ENCODE data around the gene BMP5. TPM values are rescaled to one million over a fixed set of nuclear protein-coding genes. Genes with fewer than 3 reads are reported as not detected.

The BMP5 gene
- total RNA-seq, 2 experiments from 2014 or later, result not detected

DNA sequence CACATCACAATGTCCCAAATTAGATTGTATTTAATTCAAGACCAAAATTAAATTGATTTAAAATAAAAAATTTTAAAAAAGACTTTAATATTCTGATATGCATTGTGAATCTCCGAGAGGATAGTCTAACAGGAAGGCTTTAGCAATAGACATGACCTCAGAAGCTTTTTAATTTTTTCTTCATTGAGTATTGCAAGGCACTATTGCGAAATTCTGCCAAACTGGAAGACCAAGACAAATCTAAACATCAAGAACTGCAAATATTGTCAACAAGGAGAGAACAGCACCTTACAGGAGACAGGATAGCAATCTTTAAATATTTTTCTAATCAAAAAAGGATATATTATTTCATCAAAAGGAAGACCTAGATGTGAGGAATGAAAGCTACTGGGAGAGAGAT is 56.9 kb downstream of the BMP5 start:
- no peaks in the 10 kb centered on the region for H3K36me3 Mint-ChIP-seq
- no peak overlapping the region for H3K27ac Mint-ChIP-seq
- DNase-seq, result no peak
- ATAC-seq (ENCODE audit: low read depth), result no peak
- POLR2A ChIA-PET, result no interaction called here
- H3K4me1 Mint-ChIP-seq, result no peaks in the 10 kb centered on the region
- H3K4me3 Mint-ChIP-seq, result no peak overlapping the region
- no peaks in the 10 kb centered on the region for H3K9me3 Mint-ChIP-seq
- H3K27me3 Mint-ChIP-seq, result no peaks in the 10 kb centered on the region

DNA sequence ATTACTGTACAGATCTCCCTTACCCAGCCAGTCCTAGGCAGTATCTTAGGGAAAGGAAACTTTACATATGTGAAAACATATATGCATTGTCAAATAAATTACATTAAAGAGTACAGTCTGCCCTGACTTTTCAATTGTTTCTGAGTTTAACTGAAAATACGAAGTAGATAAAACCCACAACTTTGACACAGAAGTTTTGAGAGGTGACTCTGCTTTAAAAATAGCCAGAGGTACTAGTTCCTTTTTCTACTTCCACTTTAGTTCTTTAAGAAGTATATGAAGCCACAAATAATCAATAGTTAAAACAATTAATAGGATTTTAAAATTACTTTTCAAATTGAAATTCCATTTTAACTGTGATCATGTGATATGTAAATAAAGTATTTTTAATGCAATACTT is 62.9 kb downstream of the BMP5 start:
- H3K27ac Mint-ChIP-seq, result no peak overlapping the region
- no peaks in the 10 kb centered on the region for H3K27me3 Mint-ChIP-seq
- ATAC-seq (ENCODE audit: low read depth) (no peak), DNase-seq (no peak)
- peaks cover 2% of the 10 kb centered on the region for H3K9me3 Mint-ChIP-seq
- H3K4me1 Mint-ChIP-seq, result no peaks in the 10 kb centered on the region
- POLR2A ChIA-PET, result no interaction called here
- no peaks in the 10 kb centered on the region for H3K36me3 Mint-ChIP-seq
- no peak overlapping the region for H3K4me3 Mint-ChIP-seq

DNA sequence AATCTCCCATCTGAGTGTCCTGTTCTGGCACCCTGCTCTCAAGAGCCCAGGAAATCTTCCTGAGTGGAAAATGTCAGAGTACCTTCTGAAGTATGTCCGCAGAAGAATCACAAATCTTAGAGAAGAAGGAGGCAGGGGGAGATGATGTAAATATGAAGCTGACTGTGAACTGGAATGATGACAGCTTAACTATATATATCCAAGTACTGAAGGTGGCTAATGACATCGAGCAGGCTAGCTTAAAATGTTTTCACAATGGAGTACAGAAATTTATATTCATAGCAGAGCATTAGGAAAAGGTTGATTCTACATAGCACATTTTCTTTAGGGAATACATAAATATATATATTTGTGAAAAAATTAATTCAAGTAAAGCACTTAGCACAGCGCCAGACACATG is 64.3 kb downstream of the BMP5 start:
- Mint-ChIP-seq H3K27ac (no peak overlapping the region), H3K4me3 (no peak overlapping the region), H3K36me3 (no peaks in the 10 kb centered on the region), H3K9me3 (peaks cover 5% of the 10 kb centered on the region), H3K4me1 (no peaks in the 10 kb centered on the region), H3K27me3 (no peaks in the 10 kb centered on the region)
- ATAC-seq (ENCODE audit: low read depth) (no peak), DNase-seq (no peak)
- POLR2A ChIA-PET, result no interaction called here

DNA sequence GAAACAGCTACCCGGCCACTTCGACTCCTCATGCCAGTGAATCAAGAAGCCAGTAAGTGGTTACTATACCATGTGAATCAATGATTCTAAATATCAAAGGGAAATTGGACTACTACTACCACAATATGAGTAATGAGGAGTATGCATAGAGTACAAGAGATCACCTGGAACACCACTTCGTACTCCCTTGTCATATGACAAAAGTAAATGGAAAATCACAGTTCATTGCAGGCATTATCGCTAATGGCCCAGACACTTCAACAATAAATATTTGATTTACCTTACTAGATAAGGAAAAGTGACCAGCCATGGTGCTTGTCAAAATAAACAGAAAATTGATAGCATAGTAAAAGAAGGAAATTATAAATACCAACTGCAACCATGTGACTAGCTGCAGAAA is 73.1 kb downstream of the BMP5 start:
- Mint-ChIP-seq H3K27me3 (no peaks in the 10 kb centered on the region), H3K4me1 (no peaks in the 10 kb centered on the region), H3K9me3 (peaks cover 6% of the 10 kb centered on the region), H3K36me3 (no peaks in the 10 kb centered on the region), H3K4me3 (no peak overlapping the region), H3K27ac (no peak overlapping the region)
- POLR2A ChIA-PET, result no interaction called here
- DNase-seq (no peak), ATAC-seq (ENCODE audit: low read depth) (no peak)

DNA sequence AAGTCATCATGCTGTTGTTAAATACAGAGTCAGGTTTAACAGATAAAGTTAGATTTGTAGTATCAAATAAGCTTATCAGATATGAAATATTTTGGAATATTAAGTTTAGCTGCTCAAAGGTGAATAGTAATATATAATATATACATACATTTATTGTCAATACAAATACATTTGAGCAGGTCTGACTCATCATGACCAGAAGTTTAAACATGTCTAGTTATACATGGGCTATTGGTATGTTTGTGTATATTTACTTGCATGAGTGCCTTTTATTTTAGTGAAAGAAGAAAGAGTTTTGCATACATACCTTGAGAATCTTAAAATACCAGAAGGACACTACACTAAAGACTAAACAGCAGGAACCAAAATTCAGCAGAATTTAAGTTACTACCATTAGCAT is 76.8 kb downstream of the BMP5 start:
- Mint-ChIP-seq H3K27me3 (no peaks in the 10 kb centered on the region), H3K9me3 (peaks cover 3% of the 10 kb centered on the region), H3K27ac (no peak overlapping the region), H3K4me1 (no peaks in the 10 kb centered on the region), H3K4me3 (no peak overlapping the region), H3K36me3 (no peaks in the 10 kb centered on the region)
- no peak for DNase-seq
- ATAC-seq (ENCODE audit: low read depth), result no peak
- POLR2A ChIA-PET, result no interaction called here

DNA sequence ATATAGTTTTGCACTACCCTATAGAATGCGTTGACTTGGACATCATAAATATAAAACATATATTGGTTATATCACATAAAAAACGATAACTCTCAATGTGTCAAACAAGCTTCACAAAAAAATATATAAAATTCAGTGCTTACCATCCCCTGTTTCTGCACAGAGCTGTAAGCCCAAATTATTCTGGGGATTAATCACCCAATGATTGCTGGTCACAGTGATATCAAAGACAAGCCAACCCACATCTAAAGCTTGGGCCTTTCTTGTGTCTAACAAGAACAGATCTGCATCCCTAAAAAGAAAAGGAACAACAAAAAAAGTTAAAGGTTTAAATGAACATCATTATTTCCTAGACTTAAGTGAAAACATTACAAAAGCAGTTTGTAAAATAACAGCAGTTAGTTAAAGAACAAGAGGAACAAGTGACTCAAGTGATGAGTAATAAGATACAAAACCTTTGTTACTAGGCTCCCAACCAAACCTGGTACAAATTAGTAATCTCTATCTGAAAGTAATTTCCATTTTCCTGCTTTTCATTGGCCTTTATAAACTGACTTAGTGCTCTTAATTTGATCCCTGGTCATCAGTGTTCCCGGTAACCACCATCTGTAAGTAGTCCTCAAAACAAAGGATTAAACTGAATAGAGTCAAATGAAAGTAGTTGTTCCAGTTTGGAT is 81.1 kb downstream of the BMP5 start:
- Mint-ChIP-seq H3K27me3 (no peaks in the 10 kb centered on the region), H3K4me1 (no peaks in the 10 kb centered on the region), H3K4me3 (no peak overlapping the region), H3K9me3 (peaks cover 4% of the 10 kb centered on the region), H3K27ac (no peak overlapping the region), H3K36me3 (no peaks in the 10 kb centered on the region)
- DNase-seq (no peak), ATAC-seq (ENCODE audit: low read depth) (no peak)
- POLR2A ChIA-PET, result no interaction called here

DNA sequence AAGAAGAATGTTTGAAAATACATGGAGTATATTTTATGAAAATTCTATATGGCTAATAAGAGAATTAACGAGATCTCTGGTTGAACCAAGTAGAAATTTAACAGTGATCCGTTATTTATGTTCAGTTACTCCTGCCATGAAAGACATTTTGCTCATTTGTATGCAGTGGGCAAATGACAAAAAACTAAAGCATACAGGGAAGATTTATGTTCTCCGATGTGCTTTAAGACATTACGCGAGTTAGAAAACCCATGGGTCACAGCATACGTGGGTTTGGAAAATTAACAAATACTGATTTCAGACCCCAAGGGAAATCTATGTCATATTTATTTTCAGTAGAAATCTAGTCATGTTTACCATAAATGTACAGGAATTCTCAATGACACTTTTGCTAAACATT is 90.1 kb downstream of the BMP5 start:
- Mint-ChIP-seq H3K4me3 (no peak overlapping the region), H3K9me3 (peaks cover 1% of the 10 kb centered on the region), H3K36me3 (no peaks in the 10 kb centered on the region), H3K27ac (no peak overlapping the region), H3K4me1 (no peaks in the 10 kb centered on the region), H3K27me3 (no peaks in the 10 kb centered on the region)
- POLR2A ChIA-PET, result no interaction called here
- ATAC-seq (ENCODE audit: low read depth) (no peak), DNase-seq (no peak)

DNA sequence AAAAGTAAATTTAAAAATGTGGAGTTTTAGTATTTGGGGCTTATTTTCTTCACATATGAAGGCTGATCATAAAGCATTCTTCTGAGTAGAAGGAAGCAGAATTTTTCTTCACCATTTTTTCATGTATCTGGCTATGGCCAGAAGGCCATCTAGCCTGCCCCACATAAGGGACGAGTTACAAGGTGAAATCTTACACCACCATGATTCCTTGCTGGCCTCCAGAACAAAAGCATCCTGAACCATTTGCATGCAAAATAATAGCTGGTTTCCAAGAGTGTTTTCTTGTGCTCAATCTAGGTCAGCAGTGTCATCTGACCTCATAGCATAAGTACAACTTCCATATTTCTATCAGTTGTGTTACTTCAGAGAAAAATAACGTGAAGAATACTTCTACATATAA is 93.1 kb downstream of the BMP5 start:
- ATAC-seq (ENCODE audit: low read depth) (no peak), DNase-seq (no peak)
- POLR2A ChIA-PET, result no interaction called here
- Mint-ChIP-seq H3K27me3 (no peaks in the 10 kb centered on the region), H3K36me3 (no peaks in the 10 kb centered on the region), H3K9me3 (peaks cover 1% of the 10 kb centered on the region), H3K27ac (no peak overlapping the region), H3K4me3 (no peak overlapping the region), H3K4me1 (no peaks in the 10 kb centered on the region)

DNA sequence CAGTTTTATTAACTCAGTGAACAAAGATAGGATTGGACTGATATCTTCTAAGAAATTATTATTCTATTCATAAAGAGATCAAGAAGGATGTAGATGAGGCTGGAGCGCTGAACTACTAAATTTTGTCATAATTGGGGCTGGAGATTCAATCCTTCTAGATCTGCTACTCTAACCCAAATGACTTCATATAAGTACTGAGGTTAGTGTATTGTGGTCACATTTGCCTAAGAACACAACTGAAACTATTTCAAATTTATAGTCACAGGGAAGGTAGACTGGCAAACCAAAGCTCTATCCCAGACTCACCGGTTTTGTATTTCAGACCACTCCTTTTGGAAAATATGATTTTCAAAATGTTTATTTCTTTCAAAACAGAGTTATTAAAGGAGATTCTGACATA is 96.7 kb downstream of the BMP5 start:
- Mint-ChIP-seq H3K9me3 (peaks cover 1% of the 10 kb centered on the region), H3K27ac (no peak overlapping the region), H3K4me3 (no peak overlapping the region), H3K27me3 (no peaks in the 10 kb centered on the region), H3K4me1 (no peaks in the 10 kb centered on the region), H3K36me3 (no peaks in the 10 kb centered on the region)
- POLR2A ChIA-PET, result no interaction called here
- no peak for ATAC-seq (ENCODE audit: low read depth)
- no peak for DNase-seq

DNA sequence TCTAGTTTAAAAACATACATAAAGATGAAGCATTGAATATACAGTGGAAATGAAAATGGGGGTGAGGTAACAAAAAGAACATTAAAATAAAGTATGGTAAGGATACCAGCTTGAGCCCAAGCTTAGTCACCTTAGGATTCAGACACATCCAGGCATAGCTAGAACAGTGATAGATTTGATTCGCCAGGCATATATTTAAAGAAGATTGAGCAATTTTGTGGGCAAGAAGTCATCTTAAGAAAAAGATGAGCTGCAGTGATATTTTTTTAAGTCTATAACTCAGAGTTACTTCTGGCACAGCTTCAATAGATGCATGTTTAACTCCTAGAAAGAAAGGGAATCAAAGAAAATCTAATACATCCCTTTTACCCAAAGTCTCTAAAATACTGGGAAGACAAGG is 97.9 kb downstream of the BMP5 start:
- DNase-seq (no peak), ATAC-seq (ENCODE audit: low read depth) (no peak)
- peaks cover 1% of the 10 kb centered on the region for H3K9me3 Mint-ChIP-seq
- H3K4me3 Mint-ChIP-seq, result no peak overlapping the region
- H3K36me3 Mint-ChIP-seq, result no peaks in the 10 kb centered on the region
- H3K4me1 Mint-ChIP-seq, result no peaks in the 10 kb centered on the region
- POLR2A ChIA-PET, result no interaction called here
- no peaks in the 10 kb centered on the region for H3K27me3 Mint-ChIP-seq
- no peak overlapping the region for H3K27ac Mint-ChIP-seq

DNA sequence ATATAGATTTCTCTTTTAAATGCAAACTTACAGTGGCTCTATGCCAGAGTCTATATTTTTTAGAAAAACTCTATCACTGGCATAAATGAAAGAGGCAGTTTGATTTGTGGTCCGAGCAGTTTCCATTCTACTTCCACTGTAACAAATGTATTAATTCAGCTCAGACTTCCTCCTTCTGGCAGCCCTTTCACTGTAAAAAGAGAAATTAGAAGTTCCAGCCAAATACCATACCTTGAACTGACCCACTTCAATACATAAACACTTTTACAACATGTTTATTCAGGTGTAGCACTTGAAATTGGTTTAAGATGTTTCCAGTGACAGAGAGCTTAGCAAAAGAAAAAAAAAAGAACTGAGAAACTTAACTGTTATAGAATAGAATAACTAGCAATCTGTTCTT is 99.3 kb downstream of the BMP5 start:
- no peak overlapping the region for H3K27ac Mint-ChIP-seq
- no peaks in the 10 kb centered on the region for H3K27me3 Mint-ChIP-seq
- no peak overlapping the region for H3K4me3 Mint-ChIP-seq
- no peaks in the 10 kb centered on the region for H3K36me3 Mint-ChIP-seq
- POLR2A ChIA-PET, result no interaction called here
- DNase-seq, result no peak
- ATAC-seq (ENCODE audit: low read depth), result no peak
- H3K9me3 Mint-ChIP-seq, result peaks cover 2% of the 10 kb centered on the region
- no peaks in the 10 kb centered on the region for H3K4me1 Mint-ChIP-seq

DNA sequence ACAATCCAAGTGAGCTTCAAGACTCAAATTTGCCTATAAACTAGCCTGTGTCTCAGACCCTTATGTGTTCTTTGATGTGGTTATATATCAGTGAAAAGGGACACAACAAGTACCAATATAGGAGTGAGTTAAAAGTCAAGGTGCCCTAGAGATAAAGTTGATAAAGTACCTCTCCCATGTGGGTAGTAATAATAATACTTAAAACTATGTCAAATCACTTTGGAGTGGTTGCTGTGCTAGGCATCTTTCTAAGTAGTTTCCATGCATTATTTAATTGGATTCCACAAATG is 100.4 kb downstream of the BMP5 start:
- Mint-ChIP-seq H3K4me1 (no peaks in the 10 kb centered on the region), H3K27ac (no peak overlapping the region), H3K27me3 (no peaks in the 10 kb centered on the region)

DNA sequence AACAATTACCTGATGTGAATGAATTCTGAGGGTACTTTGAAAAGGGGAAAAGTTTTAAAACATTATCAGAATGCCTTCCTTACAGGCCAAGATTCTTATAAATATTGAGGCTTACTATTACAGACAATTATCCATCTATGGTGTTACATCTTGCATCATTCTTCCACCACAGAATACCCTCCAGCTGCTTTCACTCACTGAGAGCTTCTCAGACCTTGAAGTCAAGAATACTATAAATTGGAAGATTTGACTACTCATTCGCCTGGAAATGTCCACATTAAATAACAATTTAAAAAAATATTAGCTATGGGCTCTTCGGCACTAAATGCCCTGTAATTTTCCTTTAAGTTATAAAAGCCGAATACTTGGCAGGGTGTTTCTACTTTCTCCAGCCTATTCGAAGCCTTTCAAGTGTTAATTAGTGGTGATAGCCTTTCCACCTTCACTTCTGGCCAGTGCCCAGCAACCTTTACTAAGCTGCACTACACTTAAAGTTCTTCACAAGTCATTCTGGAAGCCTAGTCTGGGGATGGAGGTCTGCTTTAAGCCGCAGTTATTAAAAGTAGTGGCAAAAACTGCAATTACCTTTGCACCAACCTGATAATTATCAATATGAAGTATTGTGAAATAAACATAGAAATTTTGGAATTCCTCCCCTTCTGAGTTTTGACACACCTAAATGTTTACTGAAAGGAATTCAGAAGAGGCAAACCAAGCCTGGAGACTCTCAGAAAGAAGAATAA is 100.9 kb downstream of the BMP5 start:
- no peaks in the 10 kb centered on the region for H3K4me1 Mint-ChIP-seq
- H3K36me3 Mint-ChIP-seq, result no peaks in the 10 kb centered on the region
- no peak overlapping the region for H3K27ac Mint-ChIP-seq
- no peak overlapping the region for H3K4me3 Mint-ChIP-seq
- H3K9me3 Mint-ChIP-seq, result peaks cover 4% of the 10 kb centered on the region
- no peak for ATAC-seq (ENCODE audit: low read depth)
- no peak for DNase-seq
- H3K27me3 Mint-ChIP-seq, result no peaks in the 10 kb centered on the region
- POLR2A ChIA-PET, result no interaction called here

More for the DNA sequence above, 100.4 kb downstream of the BMP5 start:
- Mint-ChIP-seq H3K4me3 (no peak overlapping the region), H3K9me3 (peaks cover 3% of the 10 kb centered on the region), H3K36me3 (no peaks in the 10 kb centered on the region)
- POLR2A ChIA-PET, result no interaction called here
- no peak for DNase-seq
- no peak for ATAC-seq (ENCODE audit: low read depth)

DNA sequence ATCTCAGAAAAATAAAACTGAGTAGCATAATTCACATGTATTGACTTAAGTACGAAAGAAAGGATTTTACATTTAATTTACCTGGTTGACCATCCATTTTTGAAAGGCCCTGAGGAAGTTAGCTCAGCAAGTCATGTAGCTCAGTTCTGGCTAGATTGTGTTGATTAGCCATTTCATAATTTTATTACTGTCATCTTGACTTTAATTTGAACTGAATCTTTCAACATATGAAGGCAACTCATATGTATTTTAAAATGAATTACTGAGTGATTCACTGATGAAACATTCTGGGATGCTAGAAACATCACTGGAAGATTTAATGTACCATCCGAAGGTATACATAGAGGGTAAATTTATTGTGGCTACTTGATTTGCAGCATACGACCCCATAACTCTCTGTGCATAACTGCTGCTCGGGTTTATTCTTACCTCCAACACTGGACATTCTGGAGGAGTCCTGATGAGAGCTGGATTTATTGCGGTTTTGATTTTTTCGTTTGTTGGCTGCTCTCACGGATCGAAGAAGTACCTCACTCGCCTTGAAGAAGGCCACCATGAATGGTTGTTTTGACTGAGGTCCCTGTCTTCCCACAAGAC is 101.7 kb downstream of the BMP5 start:
- POLR2A ChIA-PET, result no interaction called here
- ATAC-seq (ENCODE audit: low read depth), result no peak
- no peaks in the 10 kb centered on the region for H3K4me1 Mint-ChIP-seq

More for the DNA sequence above, 101.7 kb downstream of the BMP5 start:
- no peaks in the 10 kb centered on the region for H3K27me3 Mint-ChIP-seq
- H3K27ac Mint-ChIP-seq, result no peak overlapping the region
- DNase-seq, result no peak
- H3K4me3 Mint-ChIP-seq, result no peak overlapping the region
- no peaks in the 10 kb centered on the region for H3K36me3 Mint-ChIP-seq
- H3K9me3 Mint-ChIP-seq, result peaks cover 4% of the 10 kb centered on the region

All from activated naive CD8-positive, alpha-beta T cell treated with anti-CD3 and anti-CD28 coated beads, Interleukin-2, amount 10 ng/mL, durations not matched to agents 7 days and 5 days (primary cell).